Neural cell (in vitro differentiated cells): ENCODE data around the gene DDX18.

ENCODE experiments used
- EP300 ChIP-seq: fragments of 450-650 bp; conservative IDR thresholded peaks from 2 replicates; pipeline ENCODE4 v1.6.1; 2014; ENCODE audit warnings: antibody characterized with exemption, mild to moderate bottlenecking, moderate library complexity; ENCODE audit not compliant: poor library complexity, severe bottlenecking
- POLR2AphosphoS5 ChIP-seq: IDR thresholded peaks from 2 replicates; pipeline ENCODE4 v1.6.1; 2012
- SMC3 ChIP-seq: fragments of 450-650 bp; conservative IDR thresholded peaks from 2 replicates; pipeline ENCODE4 v1.6.1; 2014; ENCODE audit warnings: antibody characterized with exemption, mild to moderate bottlenecking, moderate library complexity; ENCODE audit not compliant: poor library complexity
- TF ChIP-seq, protein P1 (sequence below): fragments of 450-650 bp; IDR thresholded peaks from 2 replicates; pipeline ENCODE4 v1.5.1; 2014; ENCODE audit warnings: antibody characterized with exemption, mild to moderate bottlenecking, moderate library complexity; ENCODE audit not compliant: poor library complexity, severe bottlenecking

DNA sequence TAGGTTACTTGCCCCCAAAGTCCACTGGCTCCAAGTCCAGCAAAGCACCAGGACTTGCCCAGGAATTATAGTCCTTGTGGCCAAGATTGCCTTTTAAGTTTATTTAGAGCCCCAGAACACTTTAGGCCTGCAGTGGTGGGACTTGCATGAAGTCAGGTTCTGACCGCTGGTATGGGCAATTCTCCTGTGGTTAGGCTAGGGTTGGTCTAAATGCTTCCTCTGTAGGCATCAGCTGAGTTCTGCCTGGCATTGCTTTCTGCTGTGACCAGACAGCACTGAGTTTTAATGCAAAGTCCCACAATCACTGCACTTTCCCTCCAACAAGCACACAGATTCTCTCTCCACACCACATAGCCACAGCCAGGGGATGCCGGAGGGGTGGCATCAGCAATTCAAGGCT is 64.5 kb downstream of the DDX18 start:
- TF ChIP-seq EP300: no peak
- TF ChIP-seq SMC3: no peak
- TF ChIP-seq POLR2AphosphoS5: no peak
- TF ChIP-seq, protein P1, sequence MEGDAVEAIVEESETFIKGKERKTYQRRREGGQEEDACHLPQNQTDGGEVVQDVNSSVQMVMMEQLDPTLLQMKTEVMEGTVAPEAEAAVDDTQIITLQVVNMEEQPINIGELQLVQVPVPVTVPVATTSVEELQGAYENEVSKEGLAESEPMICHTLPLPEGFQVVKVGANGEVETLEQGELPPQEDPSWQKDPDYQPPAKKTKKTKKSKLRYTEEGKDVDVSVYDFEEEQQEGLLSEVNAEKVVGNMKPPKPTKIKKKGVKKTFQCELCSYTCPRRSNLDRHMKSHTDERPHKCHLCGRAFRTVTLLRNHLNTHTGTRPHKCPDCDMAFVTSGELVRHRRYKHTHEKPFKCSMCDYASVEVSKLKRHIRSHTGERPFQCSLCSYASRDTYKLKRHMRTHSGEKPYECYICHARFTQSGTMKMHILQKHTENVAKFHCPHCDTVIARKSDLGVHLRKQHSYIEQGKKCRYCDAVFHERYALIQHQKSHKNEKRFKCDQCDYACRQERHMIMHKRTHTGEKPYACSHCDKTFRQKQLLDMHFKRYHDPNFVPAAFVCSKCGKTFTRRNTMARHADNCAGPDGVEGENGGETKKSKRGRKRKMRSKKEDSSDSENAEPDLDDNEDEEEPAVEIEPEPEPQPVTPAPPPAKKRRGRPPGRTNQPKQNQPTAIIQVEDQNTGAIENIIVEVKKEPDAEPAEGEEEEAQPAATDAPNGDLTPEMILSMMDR: no peak
